CD14-positive monocyte (primary cell): ENCODE measurements around the gene GALNTL6. TPM values are rescaled to one million over a fixed set of nuclear protein-coding genes. Genes with fewer than 3 reads are reported as not detected.

Source experiments
- DNase-seq, 3 donors: peaks; one replicate each; pipeline ENCODE4 v3.0.0-alpha.2; 2011 to 2022
- H2AFZ ChIP-seq: 2 replicates; pipeline ENCODE4 v1.6.0; 2012; ENCODE audit warnings: mild to moderate bottlenecking, low read depth, low read length, inconsistent platforms; ENCODE audit not compliant: insufficient read depth, poor library complexity, severe bottlenecking
- H3K27ac ChIP-seq, 2 donors: 1 replicate in 1 of 2; 2 replicates in 1 of 2; pipeline ENCODE4 v1.5.1; 2012 to 2013; ENCODE audit warnings: low read length in 2 of 2, control low read depth in 1 of 2, inconsistent platforms in 1 of 2, low read depth in 1 of 2, mild to moderate bottlenecking in 1 of 2
- H3K27me3 ChIP-seq, 2 donors: one replicate each; pipeline versions ENCODE4 v1.6.0 to v1.6.1; 2011 to 2013; ENCODE audit warnings: low read length in 2 of 2; ENCODE audit not compliant: control insufficient read depth in 2 of 2, insufficient read depth in 2 of 2
- H3K36me3 ChIP-seq, 2 donors: replicated peaks in 1 of 2; 1 replicate in 1 of 2; 2 replicates in 1 of 2; pipeline versions ENCODE4 v1.5.1 to v1.6.1; 2012 to 2013; ENCODE audit warnings: low read length in 2 of 2, control low read depth in 1 of 2, inconsistent platforms in 1 of 2, mild to moderate bottlenecking in 1 of 2; ENCODE audit not compliant: insufficient read depth in 2 of 2, control insufficient read depth in 1 of 2
- H3K4me1 ChIP-seq, 2 donors: 1 replicate in 1 of 2; 2 replicates in 1 of 2; pipeline versions ENCODE4 v1.5.1 to v1.6.1; 2012 to 2013; ENCODE audit warnings: low read length in 2 of 2, control low read depth in 1 of 2, inconsistent platforms in 1 of 2, mild to moderate bottlenecking in 1 of 2, moderate library complexity in 1 of 2; ENCODE audit not compliant: insufficient read depth in 2 of 2, control insufficient read depth in 1 of 2
- H3K4me2 ChIP-seq: replicated peaks from 2 replicates; pipeline ENCODE3; 2012; ENCODE audit warnings: low read length, moderate library complexity, mild to moderate bottlenecking; ENCODE audit not compliant: poor library complexity, severe bottlenecking; ENCODE audit errors: extremely low read depth
- H3K4me3 ChIP-seq, 3 experiments: fragments of 200-600 bp in 1 of 3; sonication (generic) in 1 of 3; replicated peaks in 1 of 3; 1 replicate in 2 of 3; 2 replicates in 1 of 3; pipeline ENCODE4 v1.5.1; 2011 to 2013; ENCODE audit warnings: low read length in 3 of 3, mild to moderate bottlenecking in 3 of 3, control low read depth in 2 of 3, low read depth in 2 of 3, inconsistent platforms in 1 of 3, moderate library complexity in 1 of 3
- H3K79me2 ChIP-seq: 2 replicates; pipeline ENCODE4 v1.6.0; 2012; ENCODE audit warnings: mild to moderate bottlenecking, control low read depth, inconsistent platforms, low read length, moderate library complexity; ENCODE audit not compliant: insufficient read depth
- H3K9ac ChIP-seq: 2 replicates; pipeline ENCODE4 v1.6.0; 2017; ENCODE audit warnings: low read length, mild to moderate bottlenecking; ENCODE audit not compliant: insufficient read depth, poor library complexity, severe bottlenecking
- H3K9me3 ChIP-seq, 2 donors: replicated peaks in 1 of 2; 1 replicate in 1 of 2; 2 replicates in 1 of 2; pipeline versions ENCODE4 v1.5.1 to v1.6.1; 2012 to 2013; ENCODE audit warnings: low read length in 2 of 2, control low read depth in 1 of 2; ENCODE audit not compliant: control insufficient read depth in 1 of 2, insufficient read depth in 1 of 2
- H4K20me1 ChIP-seq: 2 replicates; pipeline ENCODE4 v1.6.0; 2012; ENCODE audit warnings: mild to moderate bottlenecking, low read length, control low read depth, moderate library complexity; ENCODE audit not compliant: insufficient read depth
- H3K27ac Mint-ChIP-seq, 7 donors: one replicate each; pipeline ENCODE4 v1.8.0; 2020; ENCODE audit warnings: mild to moderate bottlenecking in 7 of 7, mixed read lengths in 7 of 7, moderate library complexity in 6 of 7, inconsistent platforms in 2 of 7
- H3K27me3 Mint-ChIP-seq, 3 donors: one replicate each; pipeline ENCODE4 v1.8.0; 2021 to 2022; ENCODE audit warnings: low read depth in 3 of 3, mild to moderate bottlenecking in 3 of 3, mixed read lengths in 3 of 3, moderate library complexity in 3 of 3, inconsistent platforms in 1 of 3
- H3K36me3 Mint-ChIP-seq, 2 donors: one replicate each; pipeline ENCODE4 v1.8.0; 2020; ENCODE audit warnings: mixed read lengths in 2 of 2, inconsistent platforms in 1 of 2, mild to moderate bottlenecking in 1 of 2
- H3K4me1 Mint-ChIP-seq: one replicate; pipeline ENCODE4 v1.8.0; 2020; ENCODE audit warnings: mild to moderate bottlenecking, mixed read lengths
- H3K4me3 Mint-ChIP-seq, 2 donors: one replicate each; pipeline ENCODE4 v1.8.0; 2020; ENCODE audit warnings: mild to moderate bottlenecking in 2 of 2, mixed read lengths in 2 of 2, moderate library complexity in 1 of 2
- H3K9me3 Mint-ChIP-seq, 7 donors: one replicate each; pipeline ENCODE4 v1.8.0; 2020 to 2022; ENCODE audit warnings: mixed read lengths in 7 of 7, mild to moderate bottlenecking in 6 of 7, moderate library complexity in 6 of 7, inconsistent platforms in 2 of 7
- CTCF ChIP-seq: fragments of 200-600 bp; IDR thresholded peaks from one replicate; pipeline ENCODE4 v1.8.0; 2022; ENCODE audit warnings: antibody characterized with exemption, mild to moderate bottlenecking
- WGBS: methylation state at CpG from one replicate; pipeline ENCODE4 v1.1.5; 2013; ENCODE audit warnings: missing lambda C conversion rate; ENCODE audit not compliant: insufficient coverage; 5-methylcytosine and 5-hydroxymethylcytosine counted together
- intact Hi-C, 2 donors: fragments of 100-400 bp; cut with micrococcal nuclease; formaldehyde crosslinking; loops; one replicate each; pipeline versions ENCODE4 v1.15.0 to v1.15.1; 2023
- polyA plus RNA-seq, 3 donors: library from polyadenylated mRNA; depleted of rRNA in 1 of 3; unstranded in 2 of 3; stranded (reverse) in 1 of 3; fragments of 300-500 nt in 2 of 3; fragments of >200 nt in 1 of 3; fragmentation: Illumina TruSeq in 2 of 3; gene quantifications; 1 replicate in 2 of 3; 2 replicates in 1 of 3; pipeline ENCODE4 v1.2.3, GENCODE V29; 2012 to 2021

GALNTL6 gene
- polyA plus RNA-seq, 3 donors: 0.05 TPM; not detected in 2

GRCh38 chr4:172928347-172928746 is 1115.1 kb downstream of the GALNTL6 start:
- H3K27ac Mint-ChIP-seq: no peak overlapping the region
- Histone ChIP-seq H3K9ac (no peak overlapping the region), H3K4me1 (no peaks in the 10 kb centered on the region), H3K79me2 (no peaks in the 10 kb centered on the region), H3K4me2 (no peak overlapping the region), H3K27me3 (no peaks in the 10 kb centered on the region), H3K4me3 (no peak overlapping the region), H3K36me3 (no peaks in the 10 kb centered on the region), H3K9me3 (no peaks in the 10 kb centered on the region), H2AFZ (no peak overlapping the region), H4K20me1 (no peaks in the 10 kb centered on the region), H3K27ac (no peak overlapping the region)
- no peaks in the 10 kb centered on the region for H3K4me1 Mint-ChIP-seq
- H3K27me3 Mint-ChIP-seq: peaks cover 0 to 2% (median 0%) of the 10 kb centered on the region in 3 donors
- DNase-seq: no peak
- H3K4me3 Mint-ChIP-seq: no peak overlapping the region
- intact Hi-C loops: no loop called here
- peaks cover 2 to 8% (median 4%) of the 10 kb centered on the region in 7 donors for H3K9me3 Mint-ChIP-seq
- no peak for TF ChIP-seq CTCF
- H3K36me3 Mint-ChIP-seq: no peaks in the 10 kb centered on the region

- H3K4me3 Mint-ChIP-seq: no peak overlapping the region
- H2AFZ ChIP-seq: no peak overlapping the region
These were observed 1125.0 kb downstream of the GALNTL6 start for GRCh38 chr4:172938072-172938829.

More at GRCh38 chr4:172938072-172938829, 1125.0 kb downstream of the GALNTL6 start:
- H3K4me2 ChIP-seq: no peak overlapping the region
- no peak overlapping the region for H3K27ac ChIP-seq
- Mint-ChIP-seq H3K36me3 (no peaks in the 10 kb centered on the region), H3K9me3 (peaks cover 0 to 6% (median 2%) of the 10 kb centered on the region in 7 donors), H3K27me3 (peaks cover 0 to 5% (median 4%) of the 10 kb centered on the region in 3 donors), H3K4me1 (no peaks in the 10 kb centered on the region), H3K27ac (no peak overlapping the region)
- TF ChIP-seq CTCF: no peak
- DNase-seq: no peak
- H3K79me2 ChIP-seq: no peaks in the 10 kb centered on the region
- no peaks in the 10 kb centered on the region for H3K36me3 ChIP-seq
- H3K4me3 ChIP-seq: no peak overlapping the region
- no peaks in the 10 kb centered on the region for H3K27me3 ChIP-seq
- intact Hi-C loops: no loop called here
- no peaks in the 10 kb centered on the region for H4K20me1 ChIP-seq
- H3K4me1 ChIP-seq: no peaks in the 10 kb centered on the region
- no peaks in the 10 kb centered on the region for H3K9me3 ChIP-seq
- WGBS: 97% methylated on average over 3 of the region's 6 CpGs
- no peak overlapping the region for H3K9ac ChIP-seq
